GM21717 (cell line): Measurements from ENCODE around the gene ESD.
"Not testable (repeated sequence)": the region's sequence is repeated elsewhere in the genome, so short reads cannot be mapped to it uniquely, and the experiment has no call there.

Source experiments
- ATAC-seq: cut with Tn5 transposase; IDR thresholded peaks from one replicate; pipeline ENCODE4 v1.9.1; 2021; ENCODE audit warnings: mild to moderate bottlenecking, moderate library complexity; ENCODE audit not compliant: unreplicated experiment

Gene ESD

DNA sequence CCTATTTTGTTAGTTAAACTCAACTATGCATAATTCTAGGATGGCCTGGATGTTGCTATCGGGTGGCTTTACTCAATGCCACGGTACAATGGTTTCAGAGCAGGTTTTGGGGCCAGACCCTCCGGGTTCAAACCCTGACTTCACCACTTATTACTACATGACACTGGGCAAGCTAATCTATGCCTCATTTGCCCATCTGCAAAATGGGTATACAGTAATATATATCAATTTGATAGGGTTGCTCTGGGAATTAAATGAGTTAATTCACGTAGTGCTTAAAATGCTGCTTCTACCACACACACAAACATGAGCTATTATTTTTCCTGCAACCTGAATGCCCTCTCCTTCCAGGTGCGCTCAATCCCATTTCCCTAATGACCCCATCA is 839 bp downstream of the ESD start:
- ATAC-seq: no peak

DNA sequence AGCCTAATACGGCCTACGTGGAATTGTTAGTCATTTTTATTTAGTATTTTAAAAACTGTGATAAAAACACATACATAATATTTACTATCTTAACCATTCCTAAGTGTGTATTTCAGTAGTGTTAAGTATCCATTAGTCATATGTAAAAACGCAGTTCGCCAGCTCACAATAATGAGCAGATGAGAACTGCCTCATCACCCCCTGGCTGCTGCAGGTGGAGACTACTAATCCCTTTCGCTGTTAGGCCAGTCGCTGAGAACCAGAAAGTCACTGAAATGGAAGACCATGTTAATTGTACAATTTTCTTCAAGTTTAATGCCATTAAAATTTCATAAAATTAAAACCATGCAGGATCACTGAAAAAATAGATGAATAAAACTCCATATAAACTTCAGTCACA is 1.6 kb downstream of the ESD start:
- no peak for ATAC-seq

DNA sequence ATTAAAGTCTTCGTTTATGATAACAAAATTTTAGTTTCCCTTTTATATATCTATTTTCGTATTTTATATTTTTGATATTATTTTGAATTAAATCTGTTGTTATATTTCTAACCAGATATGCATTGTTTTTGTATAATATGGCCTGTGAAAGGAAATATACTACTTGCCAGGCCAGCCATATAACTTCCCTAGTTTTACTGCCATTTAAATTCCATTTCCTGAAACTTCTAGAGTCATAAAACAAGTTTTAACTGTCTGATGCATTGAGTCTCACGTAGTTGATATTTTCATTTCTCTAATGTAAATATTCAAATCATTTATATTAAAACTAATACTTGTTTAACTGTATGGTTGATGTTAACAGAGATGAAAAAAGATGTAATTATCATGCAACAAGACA is 13.5 kb downstream of the ESD start:
- no peak for ATAC-seq

DNA sequence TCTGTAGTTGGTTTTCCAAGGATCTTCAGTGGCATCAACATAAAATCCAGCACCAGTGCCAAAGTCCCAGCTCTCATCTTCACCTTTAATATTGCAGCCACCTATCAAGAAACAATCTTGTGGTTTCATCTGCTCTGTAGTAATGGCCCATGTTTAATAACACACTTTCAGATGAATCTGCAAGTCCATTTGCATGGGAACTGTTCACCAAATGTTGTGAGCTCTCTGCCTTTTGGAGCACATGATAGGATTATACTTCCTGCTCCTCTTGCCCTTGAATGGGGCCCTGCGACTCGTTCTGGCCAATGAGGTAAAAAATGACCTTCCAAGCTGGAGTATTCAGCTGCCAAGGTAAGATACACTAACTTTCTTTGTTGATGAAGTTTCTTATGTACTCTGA is 14.3 kb downstream of the ESD start:
- ATAC-seq: no peak

DNA sequence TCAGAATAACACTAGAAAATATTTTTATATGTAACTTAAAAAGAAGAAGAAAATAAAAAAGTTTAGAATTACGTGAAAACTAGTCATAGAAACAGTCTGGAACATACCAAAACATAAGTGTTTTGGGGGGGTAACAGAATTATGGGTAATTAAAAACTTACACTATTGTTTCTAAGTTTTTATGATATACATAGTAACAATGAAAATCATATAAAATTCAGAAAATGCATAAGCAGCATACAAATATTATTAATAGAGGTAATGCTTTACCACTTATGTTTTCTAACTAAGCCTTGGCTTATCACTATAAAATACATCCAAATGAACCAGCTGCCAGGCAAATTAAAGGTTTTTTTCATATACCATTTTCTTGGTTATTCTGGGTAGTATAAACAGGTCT is 14.9 kb downstream of the ESD start:
- no peak for ATAC-seq

DNA sequence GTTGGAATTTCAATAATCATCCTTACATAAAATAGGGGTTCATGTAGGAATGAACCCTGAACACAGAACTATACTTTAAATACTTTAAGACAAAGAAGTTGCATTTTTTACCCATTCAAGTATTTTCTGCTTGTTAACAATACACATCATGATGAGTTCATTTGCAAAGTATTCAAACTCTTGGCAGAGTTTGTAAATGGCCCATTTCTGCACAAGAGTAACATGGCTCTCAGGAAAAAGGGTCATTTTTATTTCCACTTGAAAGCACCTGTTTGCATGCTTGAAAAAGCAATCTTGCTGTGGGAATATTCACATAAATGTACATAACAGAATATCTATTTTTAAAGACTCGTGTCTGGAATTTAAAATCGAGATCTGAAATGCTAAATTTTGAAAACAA is 18.1 kb downstream of the ESD start:
- no peak for ATAC-seq

DNA sequence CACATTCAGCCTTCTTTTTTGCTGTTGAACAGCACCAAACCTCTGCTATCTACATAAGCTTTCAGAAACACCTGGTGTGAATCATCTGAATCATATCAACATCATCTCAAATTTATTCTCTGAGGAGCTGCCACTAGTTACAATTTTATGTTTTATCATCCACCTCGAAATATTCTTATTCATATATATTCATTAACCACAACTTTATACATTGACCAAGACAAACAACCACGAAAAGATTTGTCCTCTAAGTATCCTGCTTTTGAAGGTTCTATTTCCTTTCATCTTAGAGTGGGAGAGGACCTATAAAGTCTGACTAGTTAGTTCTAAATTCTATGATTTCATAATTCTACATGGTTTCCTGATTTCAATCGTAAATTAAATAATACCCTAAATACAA is 18.9 kb downstream of the ESD start:
- ATAC-seq: no peak

DNA sequence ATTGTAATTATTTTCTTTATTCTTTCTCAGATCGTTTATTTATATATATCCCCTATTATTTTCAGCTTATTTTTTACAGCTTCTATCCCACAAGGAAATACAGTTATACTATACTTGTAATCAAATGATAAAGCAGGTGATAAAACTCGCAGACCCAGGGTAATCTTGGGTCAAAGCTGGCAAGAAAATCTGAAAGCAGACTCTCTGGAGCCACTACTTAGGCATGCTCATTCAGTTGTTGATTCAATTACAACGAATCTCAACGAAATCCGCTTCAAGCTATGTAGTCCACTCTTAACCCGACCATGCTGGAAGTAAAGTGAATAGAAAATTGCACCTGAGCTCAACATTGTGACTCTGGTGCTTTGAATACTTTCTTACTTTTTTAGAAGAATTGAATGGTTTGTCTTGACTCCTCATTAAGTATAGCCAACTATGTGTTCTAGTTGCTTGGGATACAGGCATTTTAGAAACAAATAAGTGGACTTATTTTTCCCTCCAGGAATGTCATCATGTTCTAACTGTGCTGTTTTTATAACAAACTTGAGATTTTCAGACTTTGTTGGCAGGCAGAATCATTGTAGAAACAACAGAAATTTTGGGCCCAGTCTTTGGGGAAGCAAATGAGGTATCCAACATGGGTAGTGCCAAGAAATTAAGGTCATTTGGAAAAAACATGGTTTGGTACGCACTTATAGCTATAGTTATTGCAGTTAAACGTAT is 21.4 kb downstream of the ESD start:
- no peak for ATAC-seq

DNA sequence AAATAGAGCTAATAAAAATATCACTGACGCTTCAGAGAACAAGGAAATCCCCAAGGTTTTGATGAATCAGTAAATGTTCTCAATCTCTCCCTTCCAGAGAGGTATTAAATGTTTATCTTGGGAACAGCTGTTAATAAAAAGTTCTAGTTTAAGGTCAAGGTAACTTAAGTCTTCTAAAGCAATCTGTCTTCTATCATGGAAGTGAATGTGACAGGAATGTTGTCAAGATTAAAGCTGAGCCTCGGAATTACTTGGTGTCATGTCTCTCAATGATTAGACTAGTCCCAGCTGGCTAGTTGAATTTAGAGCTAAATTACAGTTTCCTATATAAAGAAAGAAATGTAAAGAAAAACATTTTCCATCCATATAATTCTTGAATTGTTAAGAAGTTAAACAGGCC is 23.4 kb downstream of the ESD start:
- ATAC-seq: no peak

DNA sequence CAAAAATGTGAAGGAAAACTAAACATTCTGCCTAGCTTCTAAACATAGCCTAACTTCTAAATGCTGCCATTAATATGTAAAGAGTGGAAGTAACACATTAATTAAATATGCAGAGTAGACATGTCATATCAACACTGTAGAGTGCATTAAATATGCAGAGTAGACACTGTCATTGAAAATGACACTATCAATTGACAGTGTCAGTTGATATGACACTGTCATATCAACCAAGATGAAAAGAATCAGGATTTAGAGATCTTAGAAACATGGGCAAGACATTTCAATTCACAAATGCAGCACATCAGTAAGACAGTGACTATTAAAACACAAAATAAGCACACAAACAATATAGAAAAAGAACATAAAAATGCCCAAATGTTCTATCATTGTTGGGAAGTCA is 25.3 kb downstream of the ESD start:
- ATAC-seq: no peak

DNA sequence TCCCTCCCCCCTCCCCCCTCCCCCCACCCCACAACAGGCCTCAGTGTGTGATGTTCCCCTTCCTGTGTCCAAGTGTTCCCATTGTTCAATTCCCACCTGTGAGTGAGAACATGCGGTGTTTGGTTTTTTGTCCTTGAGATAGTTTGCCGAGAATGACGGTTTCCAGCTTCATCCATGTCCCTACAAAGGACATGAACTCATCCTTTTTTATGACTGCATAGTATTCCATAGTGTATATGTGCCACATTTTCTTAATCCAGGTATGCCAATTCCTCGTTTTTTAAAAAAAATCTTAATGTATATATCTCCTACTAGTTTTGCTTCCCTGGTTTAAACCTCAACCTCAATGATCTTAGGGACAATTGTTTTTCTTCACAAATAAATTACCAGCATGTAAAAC is 27.0 kb downstream of the ESD start:
- ATAC-seq: not testable (repeated sequence)

DNA sequence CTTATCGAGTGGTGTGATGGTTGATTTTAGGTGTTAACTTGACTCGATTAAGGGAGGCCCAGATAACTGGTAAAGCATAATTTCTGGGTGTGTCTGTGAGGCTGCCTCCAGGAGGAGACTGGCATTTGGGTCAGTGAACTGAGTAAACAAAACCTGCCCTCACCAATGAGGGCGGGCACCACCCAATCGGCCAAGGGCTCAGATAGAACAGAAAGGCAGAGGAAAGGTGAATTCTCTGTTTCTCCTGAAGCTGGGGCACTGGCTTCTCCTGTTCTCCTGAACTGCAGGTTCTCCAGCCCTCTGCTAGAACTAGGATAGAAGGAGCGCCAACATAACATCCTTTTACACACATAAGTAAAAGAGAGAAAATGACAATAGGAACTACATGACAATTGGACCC is 35.1 kb downstream of the ESD start:
- ATAC-seq: no peak

DNA sequence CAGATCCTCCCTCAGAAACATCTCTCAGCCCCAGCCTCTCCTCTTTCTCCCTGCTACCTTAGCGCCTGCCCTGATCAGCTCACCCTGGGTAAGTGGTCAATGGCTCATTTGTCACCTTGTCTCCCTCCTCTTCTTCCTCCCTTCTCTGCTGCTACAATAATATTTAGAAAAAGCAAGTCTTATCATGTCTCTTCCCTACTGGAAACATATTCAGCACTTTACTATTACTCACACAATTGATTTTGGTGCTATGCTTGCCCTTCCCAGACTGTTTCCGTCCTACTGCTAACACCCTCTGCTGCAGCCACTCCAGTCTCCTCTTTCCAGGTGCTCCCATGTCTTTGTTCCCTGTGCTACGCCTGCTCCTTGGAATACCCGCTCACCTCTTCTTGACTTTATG is 35.8 kb downstream of the ESD start:
- no peak for ATAC-seq

DNA sequence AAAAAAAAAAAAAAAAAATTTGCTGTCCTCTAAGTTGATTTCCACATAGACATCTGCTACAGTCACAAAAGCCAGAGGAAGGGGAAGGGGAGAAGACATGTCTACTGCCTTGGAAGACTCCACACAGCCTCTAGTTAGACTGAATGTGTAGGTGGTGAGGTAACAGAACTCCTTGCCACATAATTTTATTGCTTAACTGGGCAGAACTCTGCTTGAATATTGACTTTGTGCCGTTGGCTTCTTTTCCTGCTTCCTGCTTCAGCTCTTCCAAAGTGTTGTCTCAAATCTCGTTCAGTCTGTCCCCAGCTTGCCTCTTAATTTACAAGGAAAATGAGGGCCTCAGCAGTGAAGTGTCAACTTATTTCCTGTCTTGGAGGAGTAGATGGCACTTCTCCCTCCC is 37.1 kb downstream of the ESD start:
- ATAC-seq: no peak

DNA sequence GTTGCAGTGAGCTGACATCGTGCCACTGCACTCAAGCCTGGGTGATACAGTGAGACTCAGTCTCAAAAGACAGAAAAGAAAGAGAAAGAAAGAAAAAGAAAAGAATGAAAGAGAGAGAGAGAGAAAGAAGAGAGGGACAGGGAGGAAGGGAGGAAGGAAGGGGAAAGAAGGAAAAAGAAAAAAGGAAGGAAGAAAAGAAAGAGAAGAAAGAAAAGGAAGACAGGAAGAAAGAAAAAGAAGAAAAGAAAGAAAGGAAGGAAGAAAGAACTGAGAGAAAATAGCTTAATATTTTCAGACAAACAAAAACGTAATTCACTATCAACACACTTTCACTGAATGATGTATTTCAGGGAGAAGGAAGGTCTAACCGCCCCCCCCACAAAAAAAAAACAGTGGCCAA is 39.3 kb downstream of the ESD start:
- no peak for ATAC-seq

DNA sequence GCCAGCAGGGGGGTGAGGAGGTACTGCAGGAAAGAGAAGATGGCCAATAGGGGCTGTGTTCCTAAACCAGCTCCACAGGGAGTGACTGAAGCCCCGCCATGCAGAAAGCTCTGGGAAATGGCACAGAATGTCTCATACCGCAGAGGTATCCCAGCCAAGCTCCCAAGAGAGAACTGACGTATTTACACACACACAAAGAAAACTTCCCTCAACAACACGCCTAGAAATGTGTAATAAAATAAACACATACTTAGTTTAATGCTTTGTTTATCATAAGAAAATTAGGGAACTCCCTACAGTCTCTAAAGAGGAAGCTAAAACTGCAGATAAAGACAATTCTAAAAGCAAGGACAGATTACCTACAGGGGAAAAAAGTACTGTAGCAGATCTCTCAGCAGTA is 40.0 kb downstream of the ESD start:
- ATAC-seq: no peak

DNA sequence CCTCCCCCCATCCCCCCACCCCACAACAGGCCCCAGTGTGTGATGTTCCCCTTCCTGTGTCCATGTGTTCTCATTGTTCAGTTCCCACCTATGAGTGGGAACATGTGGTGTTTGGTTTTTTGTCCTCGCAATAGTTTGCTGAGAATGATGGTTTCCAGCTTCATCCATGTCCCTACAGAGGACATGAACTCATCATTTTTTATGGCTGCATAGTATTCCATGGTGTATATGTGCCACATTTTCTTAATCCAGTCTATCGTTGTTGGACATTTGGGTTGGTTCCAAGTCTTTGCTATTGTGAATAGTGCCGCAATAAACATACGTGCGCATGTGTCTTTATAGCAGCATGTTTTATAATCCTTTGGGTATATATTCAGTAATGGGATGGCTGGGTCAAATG is 41.5 kb downstream of the ESD start:
- not testable (repeated sequence) for ATAC-seq

DNA sequence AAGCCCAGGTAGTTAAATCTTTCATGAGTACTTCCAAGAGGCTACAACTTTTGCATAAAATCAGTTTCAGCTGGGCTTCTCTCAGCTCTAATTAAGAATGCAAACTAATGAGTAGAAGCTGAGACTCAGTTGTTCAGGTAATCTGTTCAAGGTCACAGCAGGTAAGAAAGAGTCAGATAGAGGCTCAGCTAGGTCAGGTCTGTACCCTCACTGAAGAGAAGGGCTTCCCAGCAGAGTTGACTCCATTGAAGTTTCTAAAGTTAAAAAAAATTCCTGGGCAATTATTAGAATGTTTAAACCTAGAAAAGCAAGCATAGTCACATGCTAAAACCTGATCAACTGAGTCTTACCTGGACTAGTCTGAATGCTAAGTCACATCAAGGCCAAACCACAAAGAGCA is 42.1 kb downstream of the ESD start:
- no peak for ATAC-seq

DNA sequence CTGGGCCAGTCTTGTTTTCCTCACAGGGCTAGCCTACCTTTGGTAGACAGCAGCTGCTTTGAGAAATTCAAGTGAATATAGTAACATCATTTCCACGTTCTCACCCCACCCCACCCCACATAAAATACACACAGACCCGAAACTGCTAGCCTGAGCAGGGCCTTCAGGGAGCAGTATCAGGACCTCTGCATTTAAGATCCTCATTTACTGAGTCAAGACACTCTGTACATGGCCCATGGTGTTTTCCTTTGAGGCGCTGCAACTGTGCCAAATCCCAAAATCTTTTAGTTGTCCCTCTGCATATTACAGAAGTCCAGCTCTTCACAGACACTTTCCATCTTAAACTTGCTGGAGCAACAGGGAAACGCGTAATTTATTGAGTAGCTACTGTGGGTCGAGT is 43.0 kb downstream of the ESD start:
- ATAC-seq: no peak

DNA sequence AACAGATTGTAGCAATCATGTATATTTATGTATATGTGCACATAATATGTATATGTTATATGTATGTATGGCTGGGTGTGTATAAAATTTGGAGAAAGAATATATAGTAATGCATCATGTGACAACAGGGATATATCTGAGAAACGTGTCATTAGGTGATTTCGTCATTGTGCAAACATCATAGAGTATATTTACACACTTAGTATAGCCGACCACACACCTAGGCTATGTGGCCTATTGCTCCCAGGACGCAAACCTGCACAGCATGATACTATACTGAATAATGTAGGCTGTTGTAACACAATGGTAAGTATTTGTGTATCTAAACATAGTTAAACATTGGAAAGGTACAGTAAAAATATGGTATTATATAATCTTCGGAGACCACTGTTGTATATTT is 43.8 kb downstream of the ESD start:
- no peak for ATAC-seq

DNA sequence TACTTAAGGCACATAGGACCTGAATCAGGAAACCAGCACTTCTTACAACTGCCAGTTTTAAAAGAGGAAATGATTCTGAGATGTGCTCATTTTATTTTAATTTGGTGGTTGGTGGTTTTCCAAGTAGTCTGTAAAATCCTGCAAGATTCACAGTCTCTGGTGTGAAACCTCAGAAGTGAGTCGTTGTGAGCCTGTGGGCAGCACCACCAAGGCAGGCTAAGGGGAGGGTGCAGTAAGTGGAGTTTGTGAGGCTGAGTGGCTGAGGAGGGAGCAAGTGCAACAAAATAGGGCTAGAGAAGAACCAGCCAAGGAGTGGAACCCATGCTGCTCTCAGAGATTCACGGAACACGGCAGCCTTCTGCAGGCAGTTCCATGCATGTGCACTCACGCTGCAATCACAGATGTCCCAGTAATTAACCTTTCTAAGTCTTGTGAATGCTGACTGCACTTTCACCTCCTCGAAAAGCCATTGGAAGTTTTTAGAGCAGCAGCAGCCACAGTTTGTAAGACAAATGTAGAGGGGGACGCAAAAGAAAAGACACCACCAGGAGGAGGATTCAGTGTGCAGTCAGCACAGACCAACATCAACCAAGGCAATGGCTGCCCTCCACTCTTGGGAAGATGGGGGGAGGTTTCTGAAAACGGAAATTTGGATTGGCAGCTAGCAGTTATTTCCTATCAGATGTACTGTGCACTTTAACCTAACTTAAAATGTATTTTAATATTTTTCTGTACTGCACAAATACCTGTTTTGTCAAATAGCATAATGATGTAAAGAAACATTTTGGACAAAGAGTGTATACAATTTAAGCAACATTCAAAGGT is 44.9 kb downstream of the ESD start:
- ATAC-seq: peak; percentile 83

DNA sequence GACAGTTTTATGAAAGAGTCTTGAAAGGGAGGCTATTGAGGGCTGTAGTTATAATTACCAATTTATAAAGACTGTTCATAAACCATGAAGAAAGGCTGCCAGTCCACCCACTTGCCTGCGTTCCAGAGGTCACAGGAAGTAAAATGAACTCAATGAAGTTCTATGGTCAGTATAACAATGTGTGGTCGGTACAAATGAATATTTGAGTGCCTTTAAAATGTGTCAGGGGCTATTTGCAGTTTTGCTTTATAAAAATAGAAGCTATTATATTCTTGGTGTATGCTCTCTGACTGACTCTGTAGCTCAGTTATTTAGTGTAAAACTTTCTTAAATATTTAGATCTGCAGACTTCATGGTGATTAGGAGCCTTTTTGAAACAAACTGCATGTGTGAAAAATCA is 47.0 kb downstream of the ESD start:
- no peak for ATAC-seq

DNA sequence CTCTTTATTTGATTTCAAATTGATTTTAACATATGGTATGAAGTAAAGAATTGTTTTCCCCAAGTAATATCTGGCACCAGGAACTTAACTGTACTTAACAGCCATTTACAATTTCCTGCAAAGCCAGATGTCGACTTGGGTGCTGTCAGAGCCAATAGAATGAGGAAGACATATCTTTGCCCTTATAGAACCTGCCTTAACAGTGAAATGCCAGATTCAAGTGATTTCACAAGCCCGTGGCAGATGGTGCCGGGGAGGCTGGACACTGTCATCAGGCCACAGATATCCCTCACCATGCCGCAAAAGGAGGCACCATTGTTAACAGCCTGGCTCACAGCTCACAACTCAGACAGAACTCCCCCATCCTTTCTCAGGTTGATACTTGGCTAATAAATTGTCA is 48.7 kb downstream of the ESD start:
- no peak for ATAC-seq
